ENCODE data around the gene COA1.

The COA1 gene

GRCh38 chr7:43625453-43625852, 103.9 kb downstream of the COA1 start:
- TF ChIP-seq GATA3 (IDR thresholded peaks at IDR 0.05; ENCODE audit: low read depth, low read length) (no peak), GATA2 (IDR thresholded peaks at IDR 0.05; ENCODE audit: low read depth, low read length) (no peak)

GRCh38 chr7:43624156-43624555, 105.2 kb downstream of the COA1 start:
- no peak for TF ChIP-seq GATA3 (IDR thresholded peaks at IDR 0.05; ENCODE audit: low read depth, low read length)
- TF ChIP-seq GATA2 (IDR thresholded peaks at IDR 0.05; ENCODE audit: low read depth, low read length), result no peak

GRCh38 chr7:43621729-43622448, 107.4 kb downstream of the COA1 start:
- TF ChIP-seq GATA3 (IDR thresholded peaks at IDR 0.05; ENCODE audit: low read depth, low read length) (no peak), GATA2 (IDR thresholded peaks at IDR 0.05; ENCODE audit: low read depth, low read length) (no peak)

- TF ChIP-seq GATA2 (IDR thresholded peaks at IDR 0.05; ENCODE audit: low read depth, low read length) (no peak), GATA3 (IDR thresholded peaks at IDR 0.05; ENCODE audit: low read depth, low read length) (no peak)
Observed at GRCh38 chr7:43619213-43620012, 109.9 kb downstream of the COA1 start.

- TF ChIP-seq GATA2 (IDR thresholded peaks at IDR 0.05; ENCODE audit: low read depth, low read length) (no peak), GATA3 (IDR thresholded peaks at IDR 0.05; ENCODE audit: low read depth, low read length) (no peak)
Observed at GRCh38 chr7:43618073-43618472, 111.2 kb downstream of the COA1 start.

- no peak for TF ChIP-seq GATA3 (IDR thresholded peaks at IDR 0.05; ENCODE audit: low read depth, low read length)
- no peak for TF ChIP-seq GATA2 (IDR thresholded peaks at IDR 0.05; ENCODE audit: low read depth, low read length)
Observed at GRCh38 chr7:43616977-43617376, 112.3 kb downstream of the COA1 start.

- TF ChIP-seq GATA2 (IDR thresholded peaks at IDR 0.05; ENCODE audit: low read depth, low read length) (no peak), GATA3 (IDR thresholded peaks at IDR 0.05; ENCODE audit: low read depth, low read length) (no peak)
Observed at GRCh38 chr7:43615558-43616145, 113.7 kb downstream of the COA1 start.

- TF ChIP-seq GATA3 (IDR thresholded peaks at IDR 0.05; ENCODE audit: low read depth, low read length) (no peak), GATA2 (IDR thresholded peaks at IDR 0.05; ENCODE audit: low read depth, low read length) (no peak)
Observed at GRCh38 chr7:43612599-43613589, 116.4 kb downstream of the COA1 start.

- TF ChIP-seq GATA2 (IDR thresholded peaks at IDR 0.05; ENCODE audit: low read depth, low read length), result no peak
- TF ChIP-seq GATA3 (IDR thresholded peaks at IDR 0.05; ENCODE audit: low read depth, low read length), result no peak
Observed at GRCh38 chr7:43612128-43612527, 117.2 kb downstream of the COA1 start.

- TF ChIP-seq GATA3 (IDR thresholded peaks at IDR 0.05; ENCODE audit: low read depth, low read length), result no peak
- no peak for TF ChIP-seq GATA2 (IDR thresholded peaks at IDR 0.05; ENCODE audit: low read depth, low read length)
Observed at GRCh38 chr7:43609097-43609496, 120.2 kb downstream of the COA1 start.

GRCh38 chr7:43604251-43604650, 125.1 kb downstream of the COA1 start:
- TF ChIP-seq GATA3 (IDR thresholded peaks at IDR 0.05; ENCODE audit: low read depth, low read length), result no peak
- TF ChIP-seq GATA2 (IDR thresholded peaks at IDR 0.05; ENCODE audit: low read depth, low read length), result no peak

- TF ChIP-seq GATA3 (IDR thresholded peaks at IDR 0.05; ENCODE audit: low read depth, low read length), result no peak
Observed at GRCh38 chr7:43602256-43602655, 127.1 kb downstream of the COA1 start.

- TF ChIP-seq GATA3 (IDR thresholded peaks at IDR 0.05; ENCODE audit: low read depth, low read length) (no peak), GATA2 (IDR thresholded peaks at IDR 0.05; ENCODE audit: low read depth, low read length) (no peak)
Observed at GRCh38 chr7:43600056-43600455, 129.3 kb downstream of the COA1 start.

GRCh38 chr7:43594020-43594419, 135.3 kb downstream of the COA1 start:
- no peak for TF ChIP-seq GATA3 (IDR thresholded peaks at IDR 0.05; ENCODE audit: low read depth, low read length)
- TF ChIP-seq GATA2 (IDR thresholded peaks at IDR 0.05; ENCODE audit: low read depth, low read length), result no peak
